Measurements from ENCODE around the gene OTOA.

The OTOA gene

GRCh38 chr16:21641916-21642315 lies 21.9 kb upstream of the OTOA start:
- Histone ChIP-seq H3K9me3 (ENCODE audit: insufficient read depth, low read depth, low read length) (no peaks in the 10 kb centered on the region), H3K27ac (ENCODE audit: low read depth, low read length) (no peak overlapping the region), H2BK120ac (ENCODE audit: insufficient read depth, low read length, poor library complexity) (no peak overlapping the region), H4K91ac (ENCODE audit: low read depth, low read length) (no peak overlapping the region), H3K14ac (ENCODE audit: low read length) (no peak overlapping the region), H4K8ac (ENCODE audit: low read depth, low read length) (no peak overlapping the region), H2BK5ac (ENCODE audit: low read depth, low read length, poor library complexity) (no peak overlapping the region), H3K79me1 (ENCODE audit: low read length) (no peaks in the 10 kb centered on the region), H3K36me3 (ENCODE audit: control insufficient read depth in 1 of 2, insufficient read depth in 2 of 2, low read length in 2 of 2) (peaks cover 0 to 4% of the 10 kb centered on the region in 2 experiments), H3K4me2 (ENCODE audit: low read length) (no peak overlapping the region), H3K23ac (ENCODE audit: low read length) (no peak overlapping the region), H3K4ac (ENCODE audit: low read depth, low read length) (no peak overlapping the region), H3K4me3 (ENCODE audit: low read depth, low read length) (no peak overlapping the region), H2BK12ac (ENCODE audit: low read length) (no peak overlapping the region), H3K4me1 (ENCODE audit: control insufficient read depth in 1 of 2, insufficient read depth in 2 of 2, low read length in 2 of 2) (no peaks in the 10 kb centered on the region), H2AK5ac (ENCODE audit: low read length) (no peak overlapping the region), H3K18ac (ENCODE audit: low read length) (no peak overlapping the region), H2AFZ (ENCODE audit: insufficient read depth, low read length, poor library complexity) (no peak overlapping the region), H4K12ac (ENCODE audit: low read depth, low read length) (no peak overlapping the region), H3K27me3 (ENCODE audit: insufficient read depth, low read length) (no peaks in the 10 kb centered on the region), H3K9ac (ENCODE audit: low read length) (no peak overlapping the region), H3K79me2 (ENCODE audit: control insufficient read depth, insufficient read depth, low read length, poor library complexity) (no peaks in the 10 kb centered on the region)
- WGBS (ENCODE audit: extremely low coverage, insufficient coverage, insufficient read length) = no CpG with 5 or more reads among the region's 6 CpGs
- DNase-seq = no peak

- Histone ChIP-seq H3K4me2 (ENCODE audit: low read length) (no peak overlapping the region), H3K36me3 (ENCODE audit: control insufficient read depth in 1 of 2, insufficient read depth in 2 of 2, low read length in 2 of 2) (peaks cover 0 to 6% of the 10 kb centered on the region in 2 experiments), H2AK5ac (ENCODE audit: low read length) (no peak overlapping the region), H4K12ac (ENCODE audit: low read depth, low read length) (no peak overlapping the region), H3K27me3 (ENCODE audit: insufficient read depth, low read length) (no peaks in the 10 kb centered on the region), H4K8ac (ENCODE audit: low read depth, low read length) (no peak overlapping the region), H2BK5ac (ENCODE audit: low read depth, low read length, poor library complexity) (no peak overlapping the region), H3K4ac (ENCODE audit: low read depth, low read length) (no peak overlapping the region), H3K79me2 (ENCODE audit: control insufficient read depth, insufficient read depth, low read length, poor library complexity) (no peaks in the 10 kb centered on the region), H3K23ac (ENCODE audit: low read length) (no peak overlapping the region), H3K4me3 (ENCODE audit: low read depth, low read length) (no peak overlapping the region), H3K79me1 (ENCODE audit: low read length) (no peaks in the 10 kb centered on the region), H3K9me3 (ENCODE audit: insufficient read depth, low read depth, low read length) (no peaks in the 10 kb centered on the region), H2AFZ (ENCODE audit: insufficient read depth, low read length, poor library complexity) (no peak overlapping the region), H2BK120ac (ENCODE audit: insufficient read depth, low read length, poor library complexity) (no peak overlapping the region), H3K27ac (ENCODE audit: low read depth, low read length) (no peak overlapping the region), H3K18ac (ENCODE audit: low read length) (no peak overlapping the region), H3K4me1 (ENCODE audit: control insufficient read depth in 1 of 2, insufficient read depth in 2 of 2, low read length in 2 of 2) (no peaks in the 10 kb centered on the region), H3K14ac (ENCODE audit: low read length) (no peak overlapping the region), H2BK12ac (ENCODE audit: low read length) (no peak overlapping the region), H4K91ac (ENCODE audit: low read depth, low read length) (no peak overlapping the region), H3K9ac (ENCODE audit: low read length) (no peak overlapping the region)
- no peak for DNase-seq
- WGBS (ENCODE audit: extremely low coverage, insufficient coverage, insufficient read length) = no CpG with 5 or more reads among the region's 7 CpGs
Observed at GRCh38 chr16:21642861-21643260, 20.9 kb upstream of the OTOA start.

GRCh38 chr16:21643785-21644184 lies 20.0 kb upstream of the OTOA start:
- Histone ChIP-seq H3K79me2 (ENCODE audit: control insufficient read depth, insufficient read depth, low read length, poor library complexity) (no peaks in the 10 kb centered on the region), H4K91ac (ENCODE audit: low read depth, low read length) (no peak overlapping the region), H2AFZ (ENCODE audit: insufficient read depth, low read length, poor library complexity) (no peak overlapping the region), H4K8ac (ENCODE audit: low read depth, low read length) (no peak overlapping the region), H2BK5ac (ENCODE audit: low read depth, low read length, poor library complexity) (no peak overlapping the region), H3K36me3 (ENCODE audit: control insufficient read depth in 1 of 2, insufficient read depth in 2 of 2, low read length in 2 of 2) (peaks cover 0 to 6% of the 10 kb centered on the region in 2 experiments), H3K4ac (ENCODE audit: low read depth, low read length) (no peak overlapping the region), H3K18ac (ENCODE audit: low read length) (no peak overlapping the region), H3K14ac (ENCODE audit: low read length) (no peak overlapping the region), H3K27ac (ENCODE audit: low read depth, low read length) (no peak overlapping the region), H3K9me3 (ENCODE audit: insufficient read depth, low read depth, low read length) (no peaks in the 10 kb centered on the region), H3K27me3 (ENCODE audit: insufficient read depth, low read length) (no peaks in the 10 kb centered on the region), H3K79me1 (ENCODE audit: low read length) (no peaks in the 10 kb centered on the region), H3K23ac (ENCODE audit: low read length) (no peak overlapping the region), H2BK12ac (ENCODE audit: low read length) (no peak overlapping the region), H2BK120ac (ENCODE audit: insufficient read depth, low read length, poor library complexity) (no peak overlapping the region), H4K12ac (ENCODE audit: low read depth, low read length) (no peak overlapping the region), H3K4me1 (ENCODE audit: control insufficient read depth in 1 of 2, insufficient read depth in 2 of 2, low read length in 2 of 2) (no peaks in the 10 kb centered on the region), H3K4me3 (ENCODE audit: low read depth, low read length) (no peak overlapping the region), H3K4me2 (ENCODE audit: low read length) (no peak overlapping the region), H3K9ac (ENCODE audit: low read length) (no peak overlapping the region), H2AK5ac (ENCODE audit: low read length) (no peak overlapping the region)
- no CpG with 5 or more reads among the region's 3 CpGs for WGBS (ENCODE audit: extremely low coverage, insufficient coverage, insufficient read length)
- DNase-seq = no peak

- no peak overlapping the region for H3K4me2 ChIP-seq (ENCODE audit: low read length)
- H3K4me3 ChIP-seq (ENCODE audit: low read depth, low read length) = no peak overlapping the region
- H2BK120ac ChIP-seq (ENCODE audit: insufficient read depth, low read length, poor library complexity) = no peak overlapping the region
- no peak overlapping the region for H3K23ac ChIP-seq (ENCODE audit: low read length)
- no peaks in the 10 kb centered on the region for H3K79me1 ChIP-seq (ENCODE audit: low read length)
- peaks cover 0 to 6% of the 10 kb centered on the region in 2 experiments for H3K36me3 ChIP-seq (ENCODE audit: control insufficient read depth in 1 of 2, insufficient read depth in 2 of 2, low read length in 2 of 2)
- no CpG with 5 or more reads among the region's 4 CpGs for whole genome bisulfite sequencing (ENCODE audit: extremely low coverage, insufficient coverage, insufficient read length)
- no peak overlapping the region for H4K91ac ChIP-seq (ENCODE audit: low read depth, low read length)
- H3K18ac ChIP-seq (ENCODE audit: low read length) = no peak overlapping the region
- H4K8ac ChIP-seq (ENCODE audit: low read depth, low read length) = no peak overlapping the region
- no peak overlapping the region for H3K4ac ChIP-seq (ENCODE audit: low read depth, low read length)
- no peaks in the 10 kb centered on the region for H3K27me3 ChIP-seq (ENCODE audit: insufficient read depth, low read length)
- DNase-seq = no peak
- H3K14ac ChIP-seq (ENCODE audit: low read length) = no peak overlapping the region
- no peak overlapping the region for H4K12ac ChIP-seq (ENCODE audit: low read depth, low read length)
- no peak overlapping the region for H2AFZ ChIP-seq (ENCODE audit: insufficient read depth, low read length, poor library complexity)
- H3K79me2 ChIP-seq (ENCODE audit: control insufficient read depth, insufficient read depth, low read length, poor library complexity) = no peaks in the 10 kb centered on the region
- no peak overlapping the region for H2AK5ac ChIP-seq (ENCODE audit: low read length)
- no peak overlapping the region for H3K27ac ChIP-seq (ENCODE audit: low read depth, low read length)
- no peak overlapping the region for H2BK5ac ChIP-seq (ENCODE audit: low read depth, low read length, poor library complexity)
- no peaks in the 10 kb centered on the region for H3K9me3 ChIP-seq (ENCODE audit: insufficient read depth, low read depth, low read length)
- no peak overlapping the region for H3K9ac ChIP-seq (ENCODE audit: low read length)
- no peaks in the 10 kb centered on the region for H3K4me1 ChIP-seq (ENCODE audit: control insufficient read depth in 1 of 2, insufficient read depth in 2 of 2, low read length in 2 of 2)
- no peak overlapping the region for H2BK12ac ChIP-seq (ENCODE audit: low read length)
Observed at GRCh38 chr16:21644674-21645073, 19.1 kb upstream of the OTOA start.
